ENCODE measurements around the gene PRSS27. TPM values are rescaled to one million over a fixed set of nuclear protein-coding genes. Genes with fewer than 3 reads are reported as not detected.
A peak's percentile ranks its signal among the peaks of the same experiment; 100 is the strongest.

PRSS27 gene
- total RNA-seq, 1 donor from 2014 or later = 0.11 TPM

- Histone ChIP-seq H3K27ac (replicated peaks) (no peak overlapping the region), H3K27me3 (ENCODE audit: low read depth) (no peaks in the 10 kb centered on the region), H3K9me3 (replicated peaks) (no peaks in the 10 kb centered on the region), H3K4me1 (peaks cover 36% of the 10 kb centered on the region), H3K36me3 (peaks cover 100% of the 10 kb centered on the region), H3K4me3 (no peak overlapping the region)
- DNase-seq = no peak
- TF ChIP-seq, protein P1, sequence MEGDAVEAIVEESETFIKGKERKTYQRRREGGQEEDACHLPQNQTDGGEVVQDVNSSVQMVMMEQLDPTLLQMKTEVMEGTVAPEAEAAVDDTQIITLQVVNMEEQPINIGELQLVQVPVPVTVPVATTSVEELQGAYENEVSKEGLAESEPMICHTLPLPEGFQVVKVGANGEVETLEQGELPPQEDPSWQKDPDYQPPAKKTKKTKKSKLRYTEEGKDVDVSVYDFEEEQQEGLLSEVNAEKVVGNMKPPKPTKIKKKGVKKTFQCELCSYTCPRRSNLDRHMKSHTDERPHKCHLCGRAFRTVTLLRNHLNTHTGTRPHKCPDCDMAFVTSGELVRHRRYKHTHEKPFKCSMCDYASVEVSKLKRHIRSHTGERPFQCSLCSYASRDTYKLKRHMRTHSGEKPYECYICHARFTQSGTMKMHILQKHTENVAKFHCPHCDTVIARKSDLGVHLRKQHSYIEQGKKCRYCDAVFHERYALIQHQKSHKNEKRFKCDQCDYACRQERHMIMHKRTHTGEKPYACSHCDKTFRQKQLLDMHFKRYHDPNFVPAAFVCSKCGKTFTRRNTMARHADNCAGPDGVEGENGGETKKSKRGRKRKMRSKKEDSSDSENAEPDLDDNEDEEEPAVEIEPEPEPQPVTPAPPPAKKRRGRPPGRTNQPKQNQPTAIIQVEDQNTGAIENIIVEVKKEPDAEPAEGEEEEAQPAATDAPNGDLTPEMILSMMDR (IDR thresholded peaks at IDR 0.05; ENCODE audit: borderline replicate concordance) = no peak
- intact Hi-C loops (cut with micrococcal nuclease) = no loop called here
These were observed 42.7 kb upstream of the PRSS27 start for GRCh38 chr16:2762711-2763110.

DNA sequence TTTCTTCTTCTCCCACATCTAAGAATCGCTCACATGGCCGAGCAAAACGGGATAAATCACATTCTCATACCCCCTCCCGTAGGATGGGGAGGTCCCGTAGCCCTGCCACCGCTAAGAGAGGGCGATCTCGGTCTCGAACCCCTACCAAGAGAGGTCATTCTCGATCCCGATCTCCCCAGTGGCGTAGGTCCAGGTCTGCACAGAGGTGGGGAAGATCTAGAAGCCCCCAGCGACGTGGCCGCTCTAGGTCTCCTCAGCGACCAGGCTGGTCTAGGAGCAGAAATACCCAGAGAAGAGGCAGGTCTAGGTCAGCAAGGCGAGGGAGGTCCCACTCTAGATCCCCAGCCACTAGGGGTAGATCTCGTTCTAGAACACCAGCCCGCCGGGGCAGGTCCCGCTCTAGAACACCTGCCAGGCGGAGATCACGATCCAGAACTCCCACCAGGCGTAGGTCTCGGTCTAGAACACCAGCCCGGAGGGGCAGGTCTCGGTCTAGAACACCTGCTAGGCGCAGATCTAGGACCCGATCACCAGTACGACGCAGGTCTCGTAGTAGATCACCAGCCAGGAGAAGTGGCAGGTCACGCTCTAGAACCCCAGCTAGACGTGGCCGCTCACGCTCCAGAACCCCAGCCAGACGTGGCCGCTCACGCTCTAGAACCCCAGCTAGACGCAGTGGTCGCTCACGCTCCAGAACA is 42.0 kb upstream of the PRSS27 start:
- no peak overlapping the region for H3K27ac ChIP-seq (replicated peaks)
- intact Hi-C loops (cut with micrococcal nuclease) = no loop called here
- peaks cover 99% of the 10 kb centered on the region for H3K36me3 ChIP-seq

DNA sequence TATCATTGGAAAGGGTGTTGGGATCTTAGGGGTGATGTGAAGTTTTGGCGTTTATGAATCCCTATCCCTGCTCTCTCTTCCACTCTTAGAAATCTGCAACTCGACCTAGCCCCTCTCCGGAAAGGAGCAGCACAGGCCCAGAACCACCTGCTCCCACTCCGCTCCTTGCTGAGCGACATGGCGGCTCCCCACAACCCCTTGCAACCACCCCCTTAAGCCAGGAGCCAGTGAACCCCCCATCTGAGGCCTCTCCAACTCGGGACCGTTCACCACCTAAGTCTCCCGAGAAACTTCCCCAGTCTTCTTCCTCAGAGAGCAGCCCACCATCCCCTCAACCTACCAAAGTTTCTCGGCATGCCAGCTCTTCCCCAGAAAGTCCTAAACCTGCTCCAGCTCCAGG is 41.4 kb upstream of the PRSS27 start:
- Histone ChIP-seq H3K4me3 (no peak overlapping the region), H3K36me3 (peaks cover 93% of the 10 kb centered on the region), H3K4me1 (peaks cover 38% of the 10 kb centered on the region), H3K9me3 (replicated peaks) (no peaks in the 10 kb centered on the region), H3K27ac (replicated peaks) (no peak overlapping the region), H3K27me3 (ENCODE audit: low read depth) (no peaks in the 10 kb centered on the region)
- TF ChIP-seq, protein P1 (IDR thresholded peaks at IDR 0.05; ENCODE audit: borderline replicate concordance) = no peak
- intact Hi-C loops (cut with micrococcal nuclease) = no loop called here
- DNase-seq = no peak

More for the DNA sequence above, 42.0 kb upstream of the PRSS27 start:
- Histone ChIP-seq H3K4me3 (no peak overlapping the region), H3K27me3 (ENCODE audit: low read depth) (no peaks in the 10 kb centered on the region), H3K4me1 (peaks cover 36% of the 10 kb centered on the region), H3K9me3 (replicated peaks) (no peaks in the 10 kb centered on the region)
- DNase-seq = no peak
- TF ChIP-seq, protein P1 (IDR thresholded peaks at IDR 0.05; ENCODE audit: borderline replicate concordance) = no peak

GRCh38 chr16:2757344-2757743 is 37.3 kb upstream of the PRSS27 start:
- H3K4me1 ChIP-seq = peaks cover 77% of the 10 kb centered on the region
- TF ChIP-seq, protein P1 (IDR thresholded peaks at IDR 0.05; ENCODE audit: borderline replicate concordance) = no peak
- H3K27ac ChIP-seq (replicated peaks) = no peak overlapping the region
- intact Hi-C loops (cut with micrococcal nuclease) = no loop called here
- no peak overlapping the region for H3K4me3 ChIP-seq
- DNase-seq = no peak
- no peaks in the 10 kb centered on the region for H3K9me3 ChIP-seq (replicated peaks)
- H3K36me3 ChIP-seq = peaks cover 55% of the 10 kb centered on the region
- no peaks in the 10 kb centered on the region for H3K27me3 ChIP-seq (ENCODE audit: low read depth)

GRCh38 chr16:2756288-2757015 is 36.4 kb upstream of the PRSS27 start:
- Histone ChIP-seq H3K27ac (replicated peaks) (no peak overlapping the region), H3K4me3 (peak overlapping the region; percentile 82), H3K9me3 (replicated peaks) (no peaks in the 10 kb centered on the region), H3K4me1 (peaks cover 83% of the 10 kb centered on the region), H3K36me3 (peaks cover 46% of the 10 kb centered on the region), H3K27me3 (ENCODE audit: low read depth) (no peaks in the 10 kb centered on the region)
- intact Hi-C loops (cut with micrococcal nuclease) = no loop called here
- TF ChIP-seq, protein P1 (IDR thresholded peaks at IDR 0.05; ENCODE audit: borderline replicate concordance) = no peak
- DNase-seq = no peak
